VCaP (cell line): ENCODE measurements around the gene STXBP5.
"Not testable (repeated sequence)": the region's sequence is repeated elsewhere in the genome, so short reads cannot be mapped to it uniquely, and the experiment has no call there.

Experiments
- H3K27ac ChIP-seq: fragments of 450-650 bp; 2 replicates; pipeline ENCODE4 v1.5.1; 2017
- CTCF ChIP-seq: fragments of 450-650 bp; conservative IDR thresholded peaks from 2 replicates; pipeline ENCODE4 v1.5.1; 2017; ENCODE audit warnings: mild to moderate bottlenecking, moderate library complexity

STXBP5 gene

GRCh38 chr6:147366290-147366689 lies 162.1 kb downstream of the STXBP5 start:
- TF ChIP-seq CTCF, result no peak
- H3K27ac ChIP-seq, result no peak overlapping the region

GRCh38 chr6:147371325-147371724 lies 167.1 kb downstream of the STXBP5 start:
- no peak overlapping the region for H3K27ac ChIP-seq
- TF ChIP-seq CTCF, result no peak

GRCh38 chr6:147372806-147373205 lies 168.6 kb downstream of the STXBP5 start:
- TF ChIP-seq CTCF, result no peak
- H3K27ac ChIP-seq, result no peak overlapping the region

- TF ChIP-seq CTCF, result no peak
These were observed 174.6 kb downstream of the STXBP5 start for GRCh38 chr6:147378819-147379218.

GRCh38 chr6:147380841-147381240 lies 176.6 kb downstream of the STXBP5 start:
- not testable (repeated sequence) for H3K27ac ChIP-seq

More at GRCh38 chr6:147378819-147379218, 174.6 kb downstream of the STXBP5 start:
- no peak overlapping the region for H3K27ac ChIP-seq

GRCh38 chr6:147381712-147382111 lies 177.5 kb downstream of the STXBP5 start:
- H3K27ac ChIP-seq, result no peak overlapping the region
- no peak for TF ChIP-seq CTCF

- H3K27ac ChIP-seq, result no peak overlapping the region
These were observed 178.8 kb downstream of the STXBP5 start for GRCh38 chr6:147382945-147383554.

More at GRCh38 chr6:147382945-147383554, 178.8 kb downstream of the STXBP5 start:
- peak; percentile 81 for TF ChIP-seq CTCF
